GM10248 (cell line): ENCODE results near the gene NANOS3.

Experiments
- CTCF ChIA-PET: fragments of 300-600 bp; sonication (Branson Sonifier 250); formaldehyde crosslinking; extraction: SDS; loops from one replicate; lab custom pipeline; 2021; ENCODE audit warnings: antibody characterized with exemption; lab: Yijun Ruan, JAX
- POLR2A ChIA-PET: fragments of 350-650 bp; sonication (Branson Sonifier 250); formaldehyde crosslinking; extraction: SDS; loops from one replicate; lab custom pipeline; 2020; ENCODE audit warnings: antibody characterized with exemption; lab: Yijun Ruan, JAX
- DNase-seq: peaks from one replicate; pipeline ENCODE4 v3.0.0; 2012; ENCODE audit errors: extremely low spot score
- CTCF ChIP-seq: IDR thresholded peaks from 2 replicates; pipeline ENCODE4 v1.5.1; 2012; ENCODE audit warnings: mild to moderate bottlenecking, low read depth; ENCODE audit errors: extremely low read depth, missing control alignments, control extremely low read depth

NANOS3 gene

GRCh38 chr19:13864046-13864666, 12.8 kb upstream of the NANOS3 start:
- POLR2A ChIA-PET, result no interaction called here

GRCh38 chr19:13864667-13865570, 12.0 kb upstream of the NANOS3 start:
- CTCF ChIA-PET, result interaction anchor here (1.1 to 4.4 kb wide), 3 partner anchors 15 to 83 kb away, joined by 4 to 78 read pairs (median 42); no protein-coding TSS in a partner anchor
- POLR2A ChIA-PET, result no interaction called here
- DNase-seq, result no peak
- no peak for TF ChIP-seq CTCF

More at GRCh38 chr19:13864046-13864666, 12.8 kb upstream of the NANOS3 start:
- CTCF ChIA-PET, result interaction anchor here (1.1 to 4.4 kb wide), 11 partner anchors 8 to 275 kb away, joined by 4 to 90 read pairs (median 25); partner anchors contain the start of genes C19orf53 and ZSWIM4
- no peak for DNase-seq
- no peak for TF ChIP-seq CTCF

GRCh38 chr19:13865571-13866462, 11.1 kb upstream of the NANOS3 start:
- CTCF ChIA-PET, result no interaction called here
- no peak for DNase-seq
- no peak for TF ChIP-seq CTCF
- POLR2A ChIA-PET, result no interaction called here

- ChIA-PET POLR2A (no interaction called here), CTCF (no interaction called here)
- no peak for DNase-seq
- no peak for TF ChIP-seq CTCF
Observed at GRCh38 chr19:13866463-13867046, 10.4 kb upstream of the NANOS3 start.

- ChIA-PET CTCF (interaction anchor here (1.0 to 1.5 kb wide), 2 partner anchors 10 to 84 kb away, joined by 3 to 6 read pairs; no protein-coding TSS in a partner anchor), POLR2A (interaction anchor here (0.7 kb wide), 1 partner anchor 71 kb away, joined by 3 read pairs; no protein-coding TSS in a partner anchor)
- no peak for DNase-seq
- no peak for TF ChIP-seq CTCF
Observed at GRCh38 chr19:13868663-13869062, 8.3 kb upstream of the NANOS3 start.
